Tibial nerve (tissue), 4 donors: ENCODE measurements around the gene ZNF354C. TPM values are rescaled to one million over a fixed set of nuclear protein-coding genes. Genes with fewer than 3 reads are reported as not detected.

ENCODE experiments used
- DNase-seq, 2 donors: peaks; one replicate each; pipeline ENCODE4 v3.0.0-alpha.2; 2019; ENCODE audit warnings: low spot score in 2 of 2
- H3K27ac ChIP-seq, 4 donors: fragments of 200-600 bp; sonication (generic) in 3 of 4; one replicate each; pipeline ENCODE4 v1.5.1; 2017 to 2019; ENCODE audit warnings: mild to moderate bottlenecking in 1 of 4
- H3K27me3 ChIP-seq, 2 donors: fragments of 200-600 bp; sonication (generic) in 1 of 2; one replicate each; pipeline versions ENCODE4 v1.5.1 to v1.6.0; 2017 to 2019
- H3K36me3 ChIP-seq, 3 donors: fragments of 200-600 bp; sonication (generic); one replicate each; pipeline ENCODE4 v1.5.1; 2018 to 2019
- H3K4me1 ChIP-seq, 4 donors: fragments of 200-600 bp; sonication (generic) in 3 of 4; one replicate each; pipeline ENCODE4 v1.5.1; 2017 to 2019
- H3K4me3 ChIP-seq, 4 donors: fragments of 200-600 bp; sonication (generic) in 3 of 4; one replicate each; pipeline ENCODE4 v1.5.1; 2017 to 2019; ENCODE audit warnings: mild to moderate bottlenecking in 1 of 4, moderate library complexity in 1 of 4
- H3K9me3 ChIP-seq, 4 donors: fragments of 200-600 bp; sonication (generic) in 3 of 4; one replicate each; pipeline ENCODE4 v1.5.1; 2017 to 2019
- EP300 ChIP-seq, 2 donors: sonication (generic); formaldehyde crosslinking; IDR thresholded peaks; one replicate each; pipeline ENCODE4 v1.6.1; 2017; ENCODE audit warnings: antibody characterized with exemption in 2 of 2, mild to moderate bottlenecking in 1 of 2
- POLR2A ChIP-seq, 2 donors: fragments of 450-650 bp; IDR thresholded peaks; one replicate each; pipeline ENCODE4 v1.6.1; 2017; ENCODE audit warnings: antibody characterized with exemption in 2 of 2, mild to moderate bottlenecking in 2 of 2, moderate library complexity in 2 of 2
- WGBS, 2 donors: methylation state at CpG; one replicate each; pipeline ENCODE4 v1.1.5; 2018; 5-methylcytosine and 5-hydroxymethylcytosine counted together
- total RNA-seq, 4 donors: library from RNA; depleted of rRNA; stranded (reverse); fragments of >200 nt; gene quantifications; one replicate each; pipeline ENCODE4 v1.1.0, GENCODE V29; 2016
- TF ChIP-seq, protein P1 (sequence below), 5 experiments: fragments of 200-600 bp in 3 of 5; fragments of 450-650 bp in 2 of 5; sonication (generic) in 3 of 5; IDR thresholded peaks; one replicate each; pipeline ENCODE4 v1.5.1; 2016 to 2019; ENCODE audit warnings: antibody characterized with exemption in 5 of 5, mild to moderate bottlenecking in 3 of 5, moderate library complexity in 2 of 5

ZNF354C gene
- total RNA-seq, 4 donors from 2014 or later: 7.0 to 9.9 (median 9.2) TPM

DNA sequence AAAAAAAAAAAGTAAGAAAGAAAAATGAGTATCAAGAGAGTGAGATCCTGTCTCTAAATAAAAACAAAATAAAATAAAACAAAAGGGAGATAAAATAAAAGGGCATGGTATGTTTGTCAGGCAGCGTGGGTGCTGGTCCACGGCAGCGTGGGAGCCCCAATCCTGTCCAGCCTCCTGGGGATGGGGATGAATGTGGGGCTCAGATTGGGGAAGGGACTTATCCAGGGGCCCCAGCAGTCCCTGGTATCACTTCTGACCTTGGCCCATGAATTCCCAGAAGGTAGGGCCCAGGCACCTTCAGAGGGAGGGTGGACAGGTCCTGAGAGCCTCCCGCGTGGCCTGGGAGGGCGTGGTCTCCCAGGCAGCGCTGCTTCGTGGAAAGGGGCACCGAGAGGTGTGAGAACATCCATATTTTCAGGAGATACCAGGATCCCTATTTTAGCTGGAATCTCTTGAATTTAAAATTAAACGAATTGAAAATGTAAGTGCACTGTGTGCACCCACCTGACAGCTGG, 71.2 kb downstream of the ZNF354C start:
- Histone ChIP-seq H3K4me3 (no peak overlapping the region), H3K36me3 (peaks cover 0 to 70% (median 0%) of the 10 kb centered on the region in 3 donors), H3K27ac (no peak overlapping the region), H3K4me1 (no peaks in the 10 kb centered on the region), H3K9me3 (peaks cover 0 to 7% (median 0%) of the 10 kb centered on the region in 4 donors), H3K27me3 (no peaks in the 10 kb centered on the region)
- TF ChIP-seq EP300 (IDR thresholded peaks at IDR 0.05) (no peak), POLR2A (IDR thresholded peaks at IDR 0.05) (no peak)
- TF ChIP-seq, protein P1, sequence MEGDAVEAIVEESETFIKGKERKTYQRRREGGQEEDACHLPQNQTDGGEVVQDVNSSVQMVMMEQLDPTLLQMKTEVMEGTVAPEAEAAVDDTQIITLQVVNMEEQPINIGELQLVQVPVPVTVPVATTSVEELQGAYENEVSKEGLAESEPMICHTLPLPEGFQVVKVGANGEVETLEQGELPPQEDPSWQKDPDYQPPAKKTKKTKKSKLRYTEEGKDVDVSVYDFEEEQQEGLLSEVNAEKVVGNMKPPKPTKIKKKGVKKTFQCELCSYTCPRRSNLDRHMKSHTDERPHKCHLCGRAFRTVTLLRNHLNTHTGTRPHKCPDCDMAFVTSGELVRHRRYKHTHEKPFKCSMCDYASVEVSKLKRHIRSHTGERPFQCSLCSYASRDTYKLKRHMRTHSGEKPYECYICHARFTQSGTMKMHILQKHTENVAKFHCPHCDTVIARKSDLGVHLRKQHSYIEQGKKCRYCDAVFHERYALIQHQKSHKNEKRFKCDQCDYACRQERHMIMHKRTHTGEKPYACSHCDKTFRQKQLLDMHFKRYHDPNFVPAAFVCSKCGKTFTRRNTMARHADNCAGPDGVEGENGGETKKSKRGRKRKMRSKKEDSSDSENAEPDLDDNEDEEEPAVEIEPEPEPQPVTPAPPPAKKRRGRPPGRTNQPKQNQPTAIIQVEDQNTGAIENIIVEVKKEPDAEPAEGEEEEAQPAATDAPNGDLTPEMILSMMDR (IDR thresholded peaks at IDR 0.05): no peak
- WGBS, 2 donors: 78 to 88% methylated on average over 10 of the region's 10 CpGs
- DNase-seq: no peak

DNA sequence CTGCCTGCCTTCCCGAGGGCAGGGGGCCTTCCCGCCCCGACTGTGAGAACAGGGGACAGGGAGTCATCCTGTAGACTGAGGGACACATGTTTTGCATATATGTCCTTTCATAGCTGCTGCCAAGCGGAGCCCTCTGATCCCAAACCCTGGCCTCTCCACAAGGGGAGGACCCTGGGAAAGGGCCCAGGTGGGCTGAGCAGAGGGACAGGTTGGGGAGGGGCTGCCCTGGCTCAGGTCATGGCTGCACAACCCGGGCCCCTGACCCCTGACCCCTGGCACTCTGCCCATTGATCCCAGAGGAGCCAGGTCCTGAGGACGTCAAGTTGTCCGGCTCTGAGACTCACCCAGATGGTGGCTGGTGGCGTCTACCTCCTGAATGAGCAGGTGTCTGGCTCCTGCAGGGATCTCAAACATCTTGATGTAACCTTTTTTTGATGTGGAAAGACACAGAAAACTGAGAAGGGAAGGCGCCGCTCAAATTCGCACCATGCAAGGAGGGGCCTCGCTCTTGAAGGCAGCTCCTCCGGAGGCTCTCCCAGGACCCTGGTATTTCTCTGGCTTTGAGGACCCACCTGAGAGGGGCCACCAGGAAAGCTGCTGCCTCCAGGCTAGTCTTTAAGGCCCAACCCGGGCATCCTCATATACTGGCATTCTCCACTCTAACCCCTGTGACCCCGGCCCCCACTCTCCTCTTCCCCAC, 71.9 kb downstream of the ZNF354C start:
- 72 to 77% methylated on average over 13 to 14 of the region's 15 CpGs for WGBS, 2 donors
- no peak overlapping the region for H3K27ac ChIP-seq
- no peak overlapping the region for H3K4me3 ChIP-seq
- TF ChIP-seq, protein P1 (IDR thresholded peaks at IDR 0.05): no peak
- TF ChIP-seq EP300 (IDR thresholded peaks at IDR 0.05) (no peak), POLR2A (IDR thresholded peaks at IDR 0.05) (no peak)
- H3K9me3 ChIP-seq: peaks cover 0 to 7% (median 0%) of the 10 kb centered on the region in 4 donors
- DNase-seq: no peak
- peaks cover 0 to 63% (median 0%) of the 10 kb centered on the region in 3 donors for H3K36me3 ChIP-seq
- H3K27me3 ChIP-seq: no peaks in the 10 kb centered on the region
- no peaks in the 10 kb centered on the region for H3K4me1 ChIP-seq

DNA sequence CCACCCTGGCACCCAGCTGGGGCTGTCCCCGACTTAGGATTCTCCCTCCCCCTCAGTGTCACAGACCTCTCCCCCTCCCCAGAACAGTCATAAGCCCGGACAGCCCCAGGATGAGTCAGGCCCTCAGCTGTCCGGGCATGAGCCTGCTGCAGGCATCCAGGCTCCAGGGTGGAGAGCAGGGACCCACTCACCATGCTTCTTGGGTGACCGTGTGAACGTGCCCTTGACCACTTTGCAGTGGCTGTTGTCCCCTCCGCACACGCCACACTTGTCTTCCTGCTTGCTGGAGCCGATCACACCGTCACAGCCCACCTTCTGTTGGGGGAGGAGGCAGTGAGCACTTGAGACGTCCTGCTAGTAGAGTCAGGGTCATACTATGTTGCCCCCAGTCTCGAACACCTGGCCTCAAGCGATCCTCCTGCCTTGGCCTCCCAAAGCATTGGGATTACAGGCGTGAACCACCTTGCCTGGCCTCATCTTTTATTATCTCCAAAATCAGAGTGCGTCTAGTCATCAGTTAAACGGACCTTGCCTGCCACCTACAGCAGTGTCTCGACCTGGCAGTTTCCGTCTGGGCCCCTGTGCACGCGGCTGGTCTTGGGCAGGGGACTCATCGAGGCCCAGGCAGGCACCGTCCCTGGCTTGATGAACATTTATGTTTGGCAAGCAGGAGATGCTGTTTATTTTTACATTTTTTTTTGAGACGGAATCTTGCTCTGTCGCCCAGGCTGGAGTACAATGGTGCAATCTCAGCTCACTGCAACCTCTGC, 72.6 kb downstream of the ZNF354C start:
- H3K27me3 ChIP-seq: no peaks in the 10 kb centered on the region
- no peak overlapping the region for H3K27ac ChIP-seq
- 86 to 88% methylated on average over 22 to 23 of the region's 23 CpGs for WGBS, 2 donors
- DNase-seq: no peak
- peaks cover 0 to 4% (median 0%) of the 10 kb centered on the region in 4 donors for H3K9me3 ChIP-seq
- H3K4me1 ChIP-seq: no peaks in the 10 kb centered on the region
- H3K4me3 ChIP-seq: no peak overlapping the region
- H3K36me3 ChIP-seq: peaks cover 0 to 56% (median 0%) of the 10 kb centered on the region in 3 donors
- TF ChIP-seq EP300 (IDR thresholded peaks at IDR 0.05) (no peak), POLR2A (IDR thresholded peaks at IDR 0.05) (no peak)
- TF ChIP-seq, protein P1 (IDR thresholded peaks at IDR 0.05): no peak

Other genes starting within 250 kb of the ZNF354C start
- gene ZNF354B, start 200.4 kb upstream of the ZNF354C start, total RNA-seq: 10 to 100 TPM; 18.4 to 38.7 (median 27.9) TPM
- gene ZFP2, start 164.5 kb upstream of the ZNF354C start, total RNA-seq: 1 to 10 TPM; 2.0 to 6.0 (median 2.6) TPM
- gene ZNF454, start 119.2 kb upstream of the ZNF354C start, total RNA-seq: 1 to 10 TPM; 3.1 to 7.5 (median 4.9) TPM
- not detected for gene GRM6, start 65.1 kb upstream of the ZNF354C start, total RNA-seq
- gene ZNF879, start 36.6 kb upstream of the ZNF354C start, total RNA-seq: 10 to 100 TPM in 1 of 4 donors, 1 to 10 TPM in 3; 1.8 to 11.2 (median 4.5) TPM